Activated CD4-positive, CD25-positive, alpha-beta regulatory T cell treated with anti-CD3 and anti-CD28 coated beads, Interleukin-2, amount 50 U/mL, for 16 hours (primary cell): Measurements from ENCODE around the gene MCF2L.
"Not testable (repeated sequence)": the region's sequence is repeated elsewhere in the genome, so short reads cannot be mapped to it uniquely, and the experiment has no call there.

Experiments
- DNase-seq: peaks from one replicate; pipeline ENCODE4 v3.0.0-alpha.2; 2020; ENCODE audit warnings: low read depth, low spot score

Gene MCF2L

DNA sequence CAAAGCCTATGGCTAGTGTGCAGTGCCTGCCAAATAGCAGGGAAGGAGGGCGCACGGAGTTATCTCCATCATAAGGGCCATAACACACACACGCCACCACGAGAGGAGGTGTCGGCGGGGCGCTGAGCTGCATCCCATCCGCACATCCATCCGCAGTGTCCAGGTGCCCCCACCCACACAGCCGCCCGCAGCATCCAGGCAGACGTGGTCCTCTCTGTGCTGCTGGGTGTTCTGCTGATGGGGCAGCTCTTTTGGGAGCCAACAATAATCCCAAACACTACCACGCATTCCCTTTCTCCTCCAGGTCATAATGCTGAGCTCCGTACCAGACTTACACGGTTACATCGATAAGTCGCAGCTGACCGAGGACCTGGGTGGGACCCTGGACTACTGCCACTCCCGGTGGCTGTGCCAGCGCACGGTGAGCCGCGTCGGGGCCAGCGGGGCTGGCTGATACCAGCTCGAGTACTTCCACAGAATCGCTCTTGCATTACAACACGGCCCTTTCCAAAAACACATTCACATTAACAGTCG, 95.1 kb downstream of the MCF2L start:
- DNase-seq, result no peak

DNA sequence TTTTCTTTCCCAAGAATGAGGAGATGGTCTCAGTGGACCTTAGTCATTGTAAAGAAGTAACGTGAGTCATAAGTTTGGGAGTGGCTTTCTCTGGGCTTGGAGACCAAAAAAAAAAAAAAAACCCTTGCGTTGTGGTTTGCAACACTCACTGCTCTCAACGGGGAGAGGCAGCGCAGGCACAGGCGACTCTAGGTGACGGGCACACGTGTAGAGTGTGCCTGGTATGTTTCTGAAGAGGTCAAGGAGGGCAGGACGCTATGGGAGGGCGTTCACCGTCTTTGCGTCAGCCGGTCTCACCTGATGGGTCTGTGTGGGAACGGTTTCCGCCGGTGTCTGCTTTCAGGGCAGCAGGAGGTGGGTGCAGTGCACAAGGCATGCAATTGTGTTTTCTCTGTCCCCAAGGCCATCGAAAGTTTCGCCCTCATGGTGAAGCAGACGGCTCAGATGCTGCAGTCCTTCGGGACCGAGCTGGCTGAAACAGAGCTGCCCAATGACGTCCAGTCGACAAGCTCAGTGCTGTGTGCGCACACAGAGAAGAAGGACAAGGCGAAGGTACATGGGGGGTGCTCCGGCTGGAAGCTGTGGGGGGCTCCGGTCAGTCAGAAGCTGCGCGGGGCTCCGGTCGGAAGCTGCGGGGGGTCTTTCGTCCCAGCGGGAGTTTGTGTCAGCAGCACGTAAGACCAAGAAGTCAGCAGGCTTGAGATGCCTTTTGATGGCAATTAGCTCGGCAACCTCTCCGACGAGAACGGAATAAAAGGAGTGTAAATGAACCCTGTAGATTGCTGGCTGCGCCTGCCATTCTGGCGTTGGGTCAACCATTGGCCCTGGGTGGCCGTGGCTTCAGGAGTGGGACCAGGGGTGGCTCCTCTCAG, 95.8 kb downstream of the MCF2L start:
- DNase-seq, result no peak

DNA sequence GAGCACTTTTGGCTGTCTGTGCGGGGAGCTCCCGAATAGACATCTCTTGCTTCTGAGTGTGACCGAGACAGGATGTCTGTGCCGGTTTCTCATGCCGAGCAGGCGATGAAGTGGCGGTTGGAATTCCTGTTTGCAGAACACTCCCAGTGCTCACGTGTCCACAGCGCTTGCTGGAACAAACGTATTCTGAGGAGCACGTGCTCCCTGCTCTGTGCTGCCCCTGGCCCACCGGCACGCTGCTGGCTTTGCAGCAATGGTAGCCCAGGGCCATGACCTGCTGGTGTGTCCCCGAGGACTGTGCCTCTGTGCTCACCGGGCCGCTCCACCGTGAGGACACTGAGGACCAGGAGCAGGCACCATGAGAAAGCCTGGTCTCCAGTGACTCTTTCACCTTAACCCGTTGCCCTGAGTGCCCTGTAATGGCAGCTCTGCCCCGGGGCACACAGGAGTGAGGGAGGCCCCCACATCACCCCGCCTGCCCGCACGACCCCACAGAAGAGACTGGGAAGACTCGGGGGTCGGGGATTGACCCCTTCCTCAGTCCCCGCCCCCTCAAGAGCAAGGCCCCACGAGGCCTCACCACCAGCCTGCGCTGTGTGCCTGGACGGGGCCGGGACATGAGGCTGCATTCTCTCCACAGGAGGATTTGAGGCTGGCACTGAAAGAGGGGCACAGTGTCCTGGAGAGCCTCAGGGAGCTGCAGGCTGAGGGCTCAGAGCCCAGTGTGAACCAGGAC, 96.6 kb downstream of the MCF2L start:
- DNase-seq, result no peak

DNA sequence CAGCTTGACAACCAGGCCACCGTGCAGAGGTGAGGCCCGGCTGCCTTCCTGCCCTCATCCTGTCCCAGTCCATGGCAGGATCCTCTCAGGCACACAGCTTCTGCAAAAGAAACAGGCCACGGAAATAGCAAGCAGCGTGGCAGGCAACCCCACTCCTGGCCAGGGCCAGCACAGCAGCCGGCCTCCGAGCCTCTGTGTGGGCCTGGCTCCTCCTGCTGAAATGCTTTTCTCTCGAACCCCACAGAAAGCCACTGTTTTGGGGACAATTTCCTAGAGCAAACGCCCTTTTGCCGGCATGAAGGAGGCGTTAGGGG, 97.1 kb downstream of the MCF2L start:
- no peak for DNase-seq

DNA sequence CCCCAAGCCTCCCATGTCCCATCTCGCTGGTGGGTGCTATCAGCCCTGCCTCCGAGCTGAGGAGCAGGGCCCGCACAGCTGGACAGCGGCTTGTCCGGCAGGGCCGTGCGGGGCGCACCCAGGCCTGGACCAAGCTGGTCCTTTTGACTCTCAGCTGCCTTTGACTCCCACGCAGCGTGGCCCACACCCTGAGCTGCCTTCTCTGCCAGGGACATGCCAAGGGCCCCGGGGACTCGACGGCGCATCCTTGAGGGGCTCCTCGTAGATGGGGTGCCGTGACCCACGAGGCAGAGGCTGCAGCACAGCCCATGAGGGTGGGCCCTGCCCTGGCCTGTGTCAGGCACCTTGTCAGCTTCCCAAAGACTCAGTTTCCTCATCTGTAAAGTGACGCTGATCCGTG, 97.7 kb downstream of the MCF2L start:
- DNase-seq, result no peak

DNA sequence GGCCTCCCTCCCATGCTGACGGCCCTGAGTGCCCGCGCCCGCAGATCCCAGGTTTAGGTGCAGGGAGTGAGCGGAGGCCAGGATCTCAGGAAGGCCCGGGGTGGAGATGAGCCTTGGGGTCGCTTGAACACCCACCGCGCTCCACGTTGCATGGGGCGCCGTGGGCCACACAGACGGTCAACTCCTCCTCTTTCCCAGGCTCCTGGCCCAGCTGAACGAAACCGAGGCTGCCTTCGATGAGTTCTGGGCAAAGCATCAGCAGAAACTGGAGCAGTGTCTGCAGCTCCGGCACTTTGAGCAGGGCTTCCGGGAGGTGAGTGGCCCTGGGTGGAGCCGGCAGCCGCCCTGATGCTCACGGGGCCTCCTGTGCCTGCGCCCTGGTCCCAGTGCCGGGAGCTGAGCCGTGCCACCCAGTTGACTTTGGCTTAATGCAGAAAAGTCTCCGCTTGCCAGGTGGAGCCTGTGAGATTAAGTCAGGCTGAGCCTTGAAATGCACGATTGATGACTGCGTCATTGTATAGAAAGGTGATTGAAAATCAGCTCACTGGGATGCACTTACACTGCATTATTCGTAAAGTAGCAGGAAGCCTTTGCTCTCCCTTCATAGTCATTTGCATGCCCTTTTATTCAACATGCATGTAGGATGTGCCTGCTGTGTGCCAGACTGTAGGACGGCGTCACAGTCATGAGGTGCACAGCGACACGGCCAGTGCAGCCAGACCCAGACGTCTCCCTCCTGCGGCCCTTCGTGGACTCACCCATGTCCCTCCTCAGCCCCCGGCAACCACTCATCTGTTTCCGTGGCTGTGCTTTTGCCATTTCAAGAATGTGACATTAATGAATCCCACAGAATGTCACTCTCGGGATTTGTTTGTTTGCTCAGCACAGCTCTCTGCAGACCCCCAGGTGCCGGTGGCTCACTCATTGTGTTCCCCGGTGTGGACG, 101.1 kb downstream of the MCF2L start:
- no peak for DNase-seq

DNA sequence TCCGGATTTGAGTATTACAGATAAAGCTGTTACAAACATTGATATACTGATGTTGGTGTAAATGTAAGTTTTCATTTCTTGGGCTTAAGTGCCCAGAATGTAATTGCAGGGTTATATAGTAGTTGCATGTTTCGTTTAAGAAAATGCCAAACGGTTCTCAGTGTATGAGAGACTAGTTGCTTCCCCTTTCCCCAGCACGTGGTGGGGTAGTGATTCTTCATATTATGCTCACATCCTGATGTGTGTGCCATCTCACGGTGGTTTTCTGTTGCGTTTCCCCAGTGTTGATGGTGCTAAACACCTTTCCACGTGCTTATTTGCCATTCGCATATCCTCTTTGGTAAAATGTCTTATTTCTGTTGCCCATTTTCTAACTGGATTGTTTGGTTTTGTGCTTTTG, 101.8 kb downstream of the MCF2L start:
- no peak for DNase-seq

DNA sequence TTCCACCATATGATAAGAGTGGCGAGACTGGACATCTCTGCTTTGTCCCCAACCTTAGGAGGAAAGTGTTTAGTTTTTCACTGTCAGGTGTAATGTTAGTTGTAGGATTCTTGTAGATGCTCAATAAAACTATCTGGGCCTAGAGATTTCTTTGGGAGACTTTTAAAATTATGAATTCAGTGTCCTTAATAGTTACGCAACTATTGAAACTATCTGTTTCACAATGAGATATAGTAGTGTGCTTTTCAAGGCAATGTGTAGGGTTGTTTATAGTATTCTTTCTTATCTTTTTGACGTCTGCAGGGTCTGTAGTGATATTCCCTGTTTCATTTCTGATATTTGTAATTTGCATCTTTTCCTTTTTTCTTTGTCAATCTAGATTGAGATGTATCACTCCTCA, 103.4 kb downstream of the MCF2L start:
- DNase-seq, result no peak

DNA sequence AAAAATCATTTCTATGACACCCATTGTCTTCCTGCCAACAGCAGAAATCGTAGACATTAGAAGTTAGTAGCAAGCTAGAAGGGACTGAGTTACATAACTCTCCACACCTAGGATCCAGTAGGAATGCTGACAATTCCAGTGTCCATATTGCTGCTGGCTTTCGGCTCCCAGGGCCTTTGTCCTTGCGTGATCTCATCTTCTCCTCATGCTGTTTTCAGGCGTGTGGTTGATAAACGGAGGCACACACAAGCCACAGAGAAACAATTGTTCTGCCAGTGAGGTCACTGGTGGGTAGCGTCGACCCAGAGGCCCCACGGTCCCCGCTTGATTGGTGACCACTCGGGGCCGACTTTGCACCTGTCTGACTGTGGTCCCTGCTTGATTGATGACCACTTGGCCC, 104.9 kb downstream of the MCF2L start:
- DNase-seq, result no peak

DNA sequence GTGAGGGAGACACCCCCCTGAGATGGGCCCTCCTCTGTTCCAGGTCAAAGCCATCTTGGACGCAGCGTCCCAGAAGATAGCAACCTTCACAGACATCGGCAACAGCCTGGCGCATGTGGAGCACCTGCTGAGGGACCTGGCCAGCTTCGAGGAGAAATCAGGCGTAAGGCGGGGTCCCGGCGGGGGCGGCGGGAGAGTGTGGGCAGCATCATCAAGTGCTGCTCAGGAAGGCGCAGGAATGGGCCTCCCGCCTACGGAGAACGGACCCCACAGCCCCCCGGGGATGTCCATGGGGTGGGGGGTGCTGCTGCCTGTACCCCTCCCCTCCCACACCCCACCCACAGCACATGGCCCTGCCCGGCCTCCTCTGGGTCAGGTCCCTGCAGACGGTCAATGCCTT, 105.4 kb downstream of the MCF2L start:
- no peak for DNase-seq

DNA sequence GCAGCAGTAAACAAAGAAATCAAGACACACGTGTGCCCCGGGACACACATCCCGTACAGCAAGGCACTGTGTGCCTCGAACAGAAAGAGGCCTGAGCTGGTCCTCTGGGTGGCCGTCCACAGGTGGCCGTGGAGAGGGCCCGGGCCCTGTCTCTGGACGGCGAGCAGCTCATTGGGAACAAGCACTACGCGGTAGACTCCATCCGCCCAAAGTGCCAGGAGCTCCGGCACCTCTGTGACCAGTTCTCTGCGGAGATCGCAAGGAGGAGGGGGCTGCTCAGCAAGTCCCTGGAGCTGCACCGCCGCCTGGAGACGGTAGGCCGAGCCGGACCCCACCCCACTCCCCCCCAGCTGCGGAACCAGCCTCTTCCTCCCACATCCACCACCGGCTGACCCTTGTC, 105.9 kb downstream of the MCF2L start:
- DNase-seq, result no peak

DNA sequence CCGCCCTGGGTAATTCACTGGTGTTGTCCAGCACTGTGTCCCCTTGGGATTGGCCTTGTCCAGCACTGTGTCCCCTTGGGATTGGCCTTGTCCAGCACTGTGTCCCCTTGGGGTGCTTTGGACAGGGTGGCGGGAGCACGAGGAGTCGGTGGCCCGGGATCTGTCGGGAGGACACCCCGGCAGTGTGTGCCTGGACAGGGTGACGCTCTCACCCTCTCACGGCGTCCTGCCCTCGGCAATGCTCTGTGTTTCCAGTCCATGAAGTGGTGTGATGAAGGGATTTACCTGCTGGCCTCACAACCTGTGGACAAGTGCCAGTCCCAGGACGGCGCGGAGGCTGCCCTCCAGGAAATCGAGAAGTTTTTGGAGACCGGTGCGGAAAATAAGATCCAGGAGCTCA, 106.7 kb downstream of the MCF2L start:
- no peak for DNase-seq

DNA sequence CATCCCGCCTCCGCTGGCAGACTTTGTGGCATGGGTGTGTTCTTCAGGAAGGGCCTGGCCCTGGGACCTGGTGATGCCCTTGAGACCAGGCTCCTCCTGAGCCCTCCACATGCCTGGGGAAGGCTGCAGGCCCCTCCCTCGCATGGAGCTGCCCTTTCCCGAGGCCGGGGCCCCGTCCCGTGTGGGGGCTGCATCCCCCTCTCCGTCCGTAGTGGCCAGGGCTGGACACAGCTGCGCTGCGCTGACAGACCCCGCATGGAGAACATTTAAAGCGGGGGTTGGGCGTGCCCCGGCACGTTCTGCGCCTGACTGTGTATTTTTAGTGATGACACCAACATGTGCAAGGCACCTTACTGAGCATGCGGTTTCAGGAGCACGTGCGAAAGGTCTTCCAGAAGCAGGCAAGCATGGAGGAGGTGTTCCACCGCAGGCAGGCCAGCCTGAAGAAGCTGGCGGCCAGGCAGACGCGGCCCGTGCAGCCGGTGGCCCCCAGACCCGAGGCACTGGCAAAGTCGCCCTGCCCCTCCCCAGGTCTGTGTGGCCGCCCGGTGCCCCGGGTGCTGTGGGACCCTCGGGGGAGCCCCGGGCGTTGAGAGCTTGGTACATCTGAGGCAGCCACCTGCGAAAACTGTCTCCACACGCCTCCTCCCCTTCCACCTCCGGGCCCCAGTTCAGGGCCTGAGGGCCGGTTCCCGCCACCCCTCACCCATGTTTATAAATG, 107.8 kb downstream of the MCF2L start:
- DNase-seq, result no peak

DNA sequence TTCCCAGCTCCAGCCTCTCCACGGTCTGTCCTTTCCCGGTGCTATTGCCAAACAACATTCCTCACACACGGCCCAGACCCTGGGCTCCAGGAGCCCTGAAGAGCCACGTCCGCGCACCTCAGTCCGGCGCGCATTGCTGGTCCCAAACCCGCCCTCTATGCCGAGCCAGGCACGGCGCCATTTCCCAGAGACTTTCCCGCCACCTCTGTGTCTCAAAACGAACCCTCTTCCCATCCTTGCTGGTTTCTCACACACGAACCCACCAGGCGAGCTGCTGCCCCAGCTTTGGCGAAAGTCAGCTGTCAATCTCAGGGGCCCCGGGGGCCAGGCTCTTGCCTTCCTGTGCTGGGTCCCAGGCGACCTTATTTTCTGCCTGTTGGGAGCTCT, 108.5 kb downstream of the MCF2L start:
- no peak for DNase-seq

DNA sequence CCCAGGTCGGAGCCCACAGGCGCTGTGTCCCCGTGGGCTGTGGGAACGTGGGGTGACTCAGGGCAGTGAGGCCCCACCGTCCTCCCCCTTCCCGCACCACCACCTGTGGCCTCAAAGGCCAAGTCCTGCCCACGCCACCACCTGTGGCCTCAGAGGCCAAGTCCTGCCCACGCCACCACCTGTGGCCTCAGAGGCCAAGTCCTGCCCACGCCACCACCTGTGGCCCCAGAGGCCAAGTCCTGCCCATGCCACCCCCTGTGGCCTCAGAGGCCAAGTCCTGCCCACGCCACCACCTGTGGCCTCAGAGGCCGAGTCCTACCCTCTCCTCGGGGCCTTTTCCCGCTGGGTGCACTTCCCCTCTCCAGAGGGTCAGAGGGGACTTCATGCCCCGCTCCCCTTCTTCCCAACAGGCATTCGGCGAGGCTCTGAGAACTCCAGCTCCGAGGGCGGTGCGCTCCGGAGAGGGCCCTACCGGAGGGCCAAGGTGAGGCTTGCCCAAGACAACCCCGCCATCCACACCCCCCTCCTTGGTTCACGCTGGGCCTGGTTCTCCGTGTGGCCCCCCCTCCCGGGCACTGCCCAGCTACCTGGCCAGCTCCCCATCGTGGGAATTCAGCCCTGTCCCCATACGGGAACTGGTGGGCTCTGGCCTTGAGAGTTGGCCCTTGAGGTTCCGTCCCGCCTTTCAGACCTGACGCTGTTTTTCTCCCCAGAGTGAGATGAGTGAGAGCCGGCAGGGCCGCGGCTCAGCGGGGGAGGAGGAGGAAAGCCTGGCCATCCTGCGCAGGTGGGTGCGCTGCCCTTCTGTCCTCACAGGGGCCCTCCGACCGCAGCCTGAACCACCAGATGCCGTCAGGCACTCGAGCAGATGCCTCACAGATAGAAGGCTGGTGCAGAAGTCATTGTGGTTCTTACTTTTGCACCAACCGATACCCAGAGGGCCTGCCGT, 109.2 kb downstream of the MCF2L start:
- DNase-seq, result no peak

DNA sequence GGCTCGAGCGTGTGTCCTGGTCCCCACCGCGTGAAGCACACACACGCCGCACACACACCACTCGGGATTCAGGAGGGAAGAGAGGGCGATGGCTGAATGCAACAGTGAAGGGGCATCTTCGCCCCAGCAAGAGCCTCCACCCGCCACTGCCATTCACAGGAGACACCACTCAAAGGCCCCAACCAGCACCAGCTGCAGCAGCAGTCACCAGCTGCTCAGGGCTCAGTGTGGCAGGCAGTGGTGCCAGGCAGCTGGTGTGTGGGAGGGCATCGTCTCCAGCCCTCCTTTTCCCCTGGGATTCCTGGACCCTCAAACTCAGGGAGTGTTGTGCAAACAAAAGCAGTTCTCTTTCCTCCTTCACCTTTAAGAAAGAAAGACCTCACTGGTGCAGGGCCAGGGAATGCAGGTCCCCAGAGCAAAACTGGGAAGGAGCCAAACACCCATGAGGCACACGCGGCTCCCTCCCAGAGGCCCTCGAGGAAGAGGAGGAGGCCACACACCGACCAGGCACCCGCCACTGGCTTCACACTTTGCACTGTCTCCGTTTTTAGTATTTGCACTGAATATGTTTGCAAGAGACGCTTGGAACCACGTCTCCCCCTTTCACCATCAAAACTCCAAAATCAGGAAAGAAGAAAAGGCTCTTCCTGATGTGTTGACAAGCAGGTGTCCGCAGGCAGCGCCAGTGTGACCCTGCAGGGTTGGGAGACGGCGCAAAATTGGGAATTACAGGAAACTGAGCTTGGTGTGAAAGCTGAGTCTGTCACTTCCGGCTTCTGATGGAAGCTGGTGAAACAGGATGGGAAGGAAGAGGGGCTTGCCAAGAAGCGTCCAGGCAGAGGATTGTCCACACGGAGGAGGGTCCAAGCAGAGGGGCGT, 110.1 kb downstream of the MCF2L start:
- no peak for DNase-seq

DNA sequence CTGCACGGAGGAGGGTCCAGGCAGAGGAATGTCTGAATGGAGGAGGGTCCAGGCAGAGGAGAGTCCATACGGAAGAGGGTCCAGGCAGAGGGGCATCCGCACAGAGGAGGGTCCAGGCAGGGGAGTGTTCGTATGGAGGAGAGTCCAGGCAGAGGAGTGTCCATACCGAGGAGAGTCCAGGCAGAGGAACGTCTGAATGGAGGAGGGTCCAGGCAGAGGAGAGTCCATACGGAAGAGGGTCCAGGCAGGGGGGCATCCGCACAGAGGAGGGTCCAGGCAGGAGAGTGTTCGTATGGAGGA, 110.7 kb downstream of the MCF2L start:
- DNase-seq, result not testable (repeated sequence)

DNA sequence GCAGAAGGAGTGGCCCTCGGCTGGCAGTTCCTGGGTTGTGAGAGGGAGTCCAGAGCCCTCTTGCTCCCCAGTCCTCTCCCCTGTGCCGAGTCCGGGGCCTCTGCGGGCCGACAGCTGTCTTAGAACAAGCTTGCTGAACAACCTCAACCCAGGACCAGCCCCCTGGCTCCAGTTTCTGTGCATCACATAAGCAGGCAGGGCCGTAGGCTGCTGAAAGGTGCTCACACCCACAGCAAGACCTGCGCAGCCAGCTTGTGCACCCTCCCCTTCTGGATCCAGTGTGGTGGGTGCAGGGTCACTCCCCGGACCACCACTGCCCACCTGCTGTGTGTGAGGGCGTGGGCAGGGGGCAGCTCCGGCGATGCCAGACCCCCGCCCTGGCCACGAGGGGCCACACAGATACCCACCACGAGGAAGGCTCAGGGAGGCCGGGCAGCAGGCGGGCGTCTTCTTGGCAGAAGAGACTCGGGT, 111.4 kb downstream of the MCF2L start:
- DNase-seq, result no peak

DNA sequence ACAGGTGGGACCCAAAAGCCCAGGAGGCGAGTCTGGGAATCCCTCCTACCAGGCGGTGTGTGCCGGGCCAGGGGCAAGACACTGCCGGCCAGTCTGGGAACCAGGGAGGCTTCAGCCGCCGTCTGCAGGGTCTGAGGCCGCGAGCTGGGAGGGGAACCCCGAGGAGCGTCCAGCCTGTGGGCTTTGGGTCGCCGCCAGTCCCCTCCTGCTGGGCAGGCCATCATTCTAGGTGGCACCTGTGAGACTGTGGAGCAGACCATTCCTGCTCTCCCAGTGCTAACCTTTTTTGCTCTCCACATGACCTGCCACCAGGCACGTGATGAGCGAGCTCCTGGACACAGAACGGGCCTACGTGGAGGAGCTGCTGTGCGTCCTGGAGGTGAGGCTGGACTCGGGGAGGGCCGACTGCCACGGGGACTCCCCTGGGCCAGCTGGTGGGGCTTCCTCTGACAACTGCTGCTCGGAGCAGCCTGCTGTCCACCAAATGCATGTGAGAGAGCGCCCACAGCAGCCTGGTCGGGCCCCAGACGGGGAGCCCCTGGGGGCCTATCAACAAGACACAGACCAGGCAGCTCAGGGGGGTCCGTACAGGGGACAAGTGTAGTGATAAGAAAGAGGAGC, 112.0 kb downstream of the MCF2L start:
- DNase-seq, result no peak
